GM10266 (cell line): Measurements from ENCODE around the gene TCF12.

Source experiments
- DNase-seq: peaks from one replicate; pipeline ENCODE4 v3.0.0; 2012; ENCODE audit errors: extremely low spot score
- CTCF ChIP-seq: IDR thresholded peaks from 2 replicates; pipeline ENCODE4 v1.5.1; 2012; ENCODE audit warnings: mild to moderate bottlenecking, low read depth; ENCODE audit not compliant: control insufficient read depth, insufficient read depth; ENCODE audit errors: missing control alignments

Gene TCF12

GRCh38 chr15:57307527-57308169 lies 389.2 kb downstream of the TCF12 start:
- TF ChIP-seq CTCF, result no peak
- no peak for DNase-seq

GRCh38 chr15:57308170-57308545 lies 389.7 kb downstream of the TCF12 start:
- DNase-seq, result no peak
- no peak for TF ChIP-seq CTCF

- DNase-seq, result no peak
These were observed 391.7 kb downstream of the TCF12 start for GRCh38 chr15:57309856-57310760.

GRCh38 chr15:57310876-57311275 lies 392.4 kb downstream of the TCF12 start:
- TF ChIP-seq CTCF, result no peak
- no peak for DNase-seq

More at GRCh38 chr15:57309856-57310760, 391.7 kb downstream of the TCF12 start:
- TF ChIP-seq CTCF, result no peak

- TF ChIP-seq CTCF, result no peak
- no peak for DNase-seq
These were observed 393.5 kb downstream of the TCF12 start for GRCh38 chr15:57312006-57312317.

- no peak for DNase-seq
- no peak for TF ChIP-seq CTCF
These were observed 394.1 kb downstream of the TCF12 start for GRCh38 chr15:57312318-57313133.

GRCh38 chr15:57313134-57313483 lies 394.7 kb downstream of the TCF12 start:
- TF ChIP-seq CTCF, result no peak

More at GRCh38 chr15:57313134-57313483, 394.7 kb downstream of the TCF12 start:
- DNase-seq, result no peak
